Right lobe of liver (tissue), 6 donors: ENCODE data around the gene MYO5B. TPM values are rescaled to one million over a fixed set of nuclear protein-coding genes. Genes with fewer than 3 reads are reported as not detected.

ENCODE experiments used
- ATAC-seq, 4 donors: fragments of 200-7000 bp; cut with Tn5 transposase; one replicate each; pipeline ENCODE4 v1.9.1; 2020; ENCODE audit warnings: mild to moderate bottlenecking in 4 of 4, moderate library complexity in 4 of 4
- DNase-seq, 3 donors: peaks; one replicate each; pipeline ENCODE4 v3.0.0-alpha.2; 2020
- H3K27ac ChIP-seq, 3 donors: fragments of 200-600 bp; one replicate each; pipeline ENCODE4 v1.8.0; 2022
- H3K27me3 ChIP-seq, 2 donors: fragments of 200-600 bp; one replicate each; pipeline ENCODE4 v1.8.0; 2022
- H3K36me3 ChIP-seq, 4 donors: fragments of 200-600 bp; sonication (generic) in 1 of 4; one replicate each; pipeline versions ENCODE4 v1.5.1 to v1.8.0; 2017 to 2022; ENCODE audit warnings: control low read depth in 1 of 4
- H3K4me1 ChIP-seq, 4 donors: fragments of 200-600 bp; sonication (generic) in 1 of 4; one replicate each; pipeline versions ENCODE4 v1.5.1 to v1.8.0; 2017 to 2022; ENCODE audit warnings: control low read depth in 1 of 4
- H3K4me3 ChIP-seq, 3 donors: fragments of 200-600 bp; one replicate each; pipeline ENCODE4 v1.8.0; 2022
- H3K9me3 ChIP-seq, 4 donors: fragments of 200-600 bp; sonication (generic) in 1 of 4; one replicate each; pipeline versions ENCODE4 v1.5.1 to v1.8.0; 2017 to 2022; ENCODE audit warnings: control low read depth in 1 of 4
- POLR2A ChIP-seq: fragments of 450-650 bp; IDR thresholded peaks from one replicate; pipeline ENCODE4 v1.6.1; 2017; ENCODE audit warnings: antibody characterized with exemption, mild to moderate bottlenecking
- WGBS: methylation state at CpG from one replicate; pipeline ENCODE4 v1.1.6; 2018; ENCODE audit warnings: low coverage, low lambda C conversion rate; ENCODE audit not compliant: insufficient coverage; ENCODE audit errors: missing lambda C conversion rate; 5-methylcytosine and 5-hydroxymethylcytosine counted together
- intact Hi-C, 2 donors: fragments of 100-400 bp; cut with DNase I; formaldehyde crosslinking; loops; one replicate each; pipeline versions ENCODE4 v1.11.2 to v1.14.1; 2022
- total RNA-seq, 6 experiments: library from RNA; depleted of rRNA in 2 of 6; stranded (reverse); fragments of >200 nt in 2 of 6; fragmentation: NEBNext Ultra II Directional in 3 of 6; extraction: Animal tissue kit (Norgen Biotek cat#: 25700) in 3 of 6; gene quantifications; one replicate each; pipeline versions ENCODE4 v1.1.0 to v1.2.4, GENCODE V29; 2016 to 2023
- TF ChIP-seq, protein P1 (sequence below), 4 donors: fragments of 200-600 bp in 3 of 4; fragments of 450-650 bp in 1 of 4; IDR thresholded peaks; one replicate each; pipeline versions ENCODE4 v1.5.1 to v1.8.0; 2016 to 2022; ENCODE audit warnings: antibody characterized with exemption in 4 of 4, mild to moderate bottlenecking in 2 of 4
- donor health status: DM: no; HTN: yes; CAD: no.
- donor health status: DM: no; HTN: no; CAD: no.
- donor health status: DM: no; HTN: no; CAD: no.
- donor health status: DM: no; HTN: yes; CAD: no.
- donor health status: DM: no; HTN: yes; CAD: no.

MYO5B gene
- total RNA-seq, 6 experiments from 2014 or later: 13.4 to 25.1 (median 16.6) TPM

DNA sequence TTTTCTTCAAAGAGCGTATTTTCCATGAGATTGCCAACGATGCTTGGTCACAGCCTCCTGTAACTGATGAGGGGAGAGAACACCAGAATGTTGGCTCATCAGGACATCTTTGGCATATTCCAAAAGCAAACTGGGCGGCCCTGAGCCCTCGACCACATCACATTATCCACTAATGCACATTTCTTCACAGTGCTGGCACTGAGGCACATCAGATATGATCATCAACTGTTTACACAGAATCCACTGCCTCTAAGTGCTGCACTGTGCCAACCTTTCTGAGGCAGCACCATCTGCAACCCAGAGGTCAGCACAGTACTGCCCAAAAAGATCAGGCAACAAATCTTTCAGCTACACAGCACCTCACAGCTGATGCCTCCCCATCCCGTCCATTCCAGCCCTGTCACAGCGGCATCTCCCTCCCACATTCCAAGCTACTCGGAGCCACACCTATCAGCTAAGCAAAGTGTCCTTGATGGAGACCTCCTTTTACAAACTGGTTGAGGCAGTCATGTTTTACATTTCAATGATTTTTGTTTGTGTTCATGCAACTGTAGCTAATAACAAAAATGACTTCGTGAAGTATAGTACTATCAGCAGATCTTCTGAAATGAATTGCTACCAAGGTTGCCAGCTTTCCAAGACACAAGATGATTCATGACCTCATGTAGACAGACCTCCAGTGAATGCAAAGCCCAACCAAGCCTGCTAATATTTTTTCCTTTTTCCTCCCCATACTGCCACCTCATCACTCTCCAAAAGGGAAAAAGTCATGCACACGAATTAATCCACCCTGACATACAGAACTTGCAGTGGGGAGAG is 32.3 kb downstream of the MYO5B start:
- Histone ChIP-seq H3K27me3 (no peaks in the 10 kb centered on the region), H3K36me3 (no peaks in the 10 kb centered on the region), H3K4me3 (no peak overlapping the region), H3K9me3 (no peaks in the 10 kb centered on the region), H3K27ac (no peak overlapping the region), H3K4me1 (no peaks in the 10 kb centered on the region)
- no peak for TF ChIP-seq POLR2A
- TF ChIP-seq, protein P1, sequence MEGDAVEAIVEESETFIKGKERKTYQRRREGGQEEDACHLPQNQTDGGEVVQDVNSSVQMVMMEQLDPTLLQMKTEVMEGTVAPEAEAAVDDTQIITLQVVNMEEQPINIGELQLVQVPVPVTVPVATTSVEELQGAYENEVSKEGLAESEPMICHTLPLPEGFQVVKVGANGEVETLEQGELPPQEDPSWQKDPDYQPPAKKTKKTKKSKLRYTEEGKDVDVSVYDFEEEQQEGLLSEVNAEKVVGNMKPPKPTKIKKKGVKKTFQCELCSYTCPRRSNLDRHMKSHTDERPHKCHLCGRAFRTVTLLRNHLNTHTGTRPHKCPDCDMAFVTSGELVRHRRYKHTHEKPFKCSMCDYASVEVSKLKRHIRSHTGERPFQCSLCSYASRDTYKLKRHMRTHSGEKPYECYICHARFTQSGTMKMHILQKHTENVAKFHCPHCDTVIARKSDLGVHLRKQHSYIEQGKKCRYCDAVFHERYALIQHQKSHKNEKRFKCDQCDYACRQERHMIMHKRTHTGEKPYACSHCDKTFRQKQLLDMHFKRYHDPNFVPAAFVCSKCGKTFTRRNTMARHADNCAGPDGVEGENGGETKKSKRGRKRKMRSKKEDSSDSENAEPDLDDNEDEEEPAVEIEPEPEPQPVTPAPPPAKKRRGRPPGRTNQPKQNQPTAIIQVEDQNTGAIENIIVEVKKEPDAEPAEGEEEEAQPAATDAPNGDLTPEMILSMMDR (IDR thresholded peaks at IDR 0.05): no peak
- 65% methylated on average over 7 of the region's 9 CpGs for WGBS
- intact Hi-C loops: no loop called here
- DNase-seq (no peak), ATAC-seq (peak in 3 of 4 donors; percentile 12 to 45 (median 30))

DNA sequence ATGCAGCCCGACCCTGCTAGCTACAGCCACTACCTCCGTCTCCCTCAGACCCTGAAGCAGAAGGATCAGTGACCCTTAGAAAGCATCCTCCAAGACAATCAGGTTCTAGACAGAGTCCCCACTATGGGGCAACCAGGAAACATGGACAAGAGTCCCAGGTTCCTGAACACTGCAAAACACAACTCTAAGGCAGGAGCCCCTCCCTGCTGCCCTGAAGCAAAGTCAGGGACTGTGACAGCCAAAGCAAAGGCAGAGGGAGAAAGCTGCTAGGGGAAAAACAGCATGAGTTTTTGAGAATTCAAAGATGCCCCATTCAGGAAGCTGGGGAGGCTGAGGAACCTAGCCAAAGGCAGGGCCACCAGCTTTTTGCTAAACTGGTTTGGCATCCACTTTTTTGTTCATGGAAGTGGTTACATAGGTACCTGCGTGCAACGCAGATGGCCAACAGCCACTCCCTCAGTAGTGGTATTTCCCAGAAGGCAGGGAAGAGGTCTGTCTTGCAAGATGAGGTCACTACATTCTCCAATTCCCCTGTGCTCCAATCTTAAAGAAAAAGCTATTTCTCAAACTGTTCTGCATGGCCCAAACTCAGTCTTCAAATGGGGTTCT is 33.2 kb downstream of the MYO5B start:
- no peaks in the 10 kb centered on the region for H3K4me1 ChIP-seq
- intact Hi-C loops: no loop called here
- WGBS: 50% methylated on average over 1 of the region's 4 CpGs
- no peaks in the 10 kb centered on the region for H3K27me3 ChIP-seq
- no peaks in the 10 kb centered on the region for H3K9me3 ChIP-seq
- H3K4me3 ChIP-seq: no peak overlapping the region
- no peak for DNase-seq
- no peak overlapping the region for H3K27ac ChIP-seq
- no peak for ATAC-seq
- TF ChIP-seq, protein P1 (IDR thresholded peaks at IDR 0.05): no peak
- TF ChIP-seq POLR2A: no peak
- H3K36me3 ChIP-seq: no peaks in the 10 kb centered on the region

DNA sequence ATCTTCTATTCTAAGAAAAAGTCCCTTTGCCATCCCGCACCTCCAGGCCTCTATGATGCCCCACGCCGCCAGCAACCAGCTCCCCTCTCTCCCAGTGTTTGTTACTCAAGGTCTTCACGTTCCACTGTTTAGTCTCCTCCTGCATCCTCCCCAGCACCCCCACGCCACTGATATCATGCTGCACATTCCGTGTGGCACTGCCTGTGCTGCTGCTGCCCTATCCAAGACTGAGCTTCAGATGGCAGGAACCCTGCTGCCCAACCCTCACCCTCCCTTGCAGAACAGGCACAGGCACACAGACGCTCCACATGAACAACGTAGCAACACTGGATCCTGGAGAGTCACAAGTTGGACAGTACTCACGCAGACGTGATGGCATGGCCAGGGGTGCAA is 35.3 kb downstream of the MYO5B start:
- H3K27ac ChIP-seq: no peak overlapping the region
- TF ChIP-seq, protein P1 (IDR thresholded peaks at IDR 0.05): no peak
- TF ChIP-seq POLR2A: no peak
- WGBS: 90% methylated on average over 7 of the region's 10 CpGs
- no peak for ATAC-seq
- intact Hi-C loops: no loop called here
- H3K9me3 ChIP-seq: no peaks in the 10 kb centered on the region
- H3K4me3 ChIP-seq: no peak overlapping the region
- no peaks in the 10 kb centered on the region for H3K27me3 ChIP-seq
- H3K4me1 ChIP-seq: peaks cover 0 to 5% (median 2%) of the 10 kb centered on the region in 4 donors
- no peak for DNase-seq
- no peaks in the 10 kb centered on the region for H3K36me3 ChIP-seq

DNA sequence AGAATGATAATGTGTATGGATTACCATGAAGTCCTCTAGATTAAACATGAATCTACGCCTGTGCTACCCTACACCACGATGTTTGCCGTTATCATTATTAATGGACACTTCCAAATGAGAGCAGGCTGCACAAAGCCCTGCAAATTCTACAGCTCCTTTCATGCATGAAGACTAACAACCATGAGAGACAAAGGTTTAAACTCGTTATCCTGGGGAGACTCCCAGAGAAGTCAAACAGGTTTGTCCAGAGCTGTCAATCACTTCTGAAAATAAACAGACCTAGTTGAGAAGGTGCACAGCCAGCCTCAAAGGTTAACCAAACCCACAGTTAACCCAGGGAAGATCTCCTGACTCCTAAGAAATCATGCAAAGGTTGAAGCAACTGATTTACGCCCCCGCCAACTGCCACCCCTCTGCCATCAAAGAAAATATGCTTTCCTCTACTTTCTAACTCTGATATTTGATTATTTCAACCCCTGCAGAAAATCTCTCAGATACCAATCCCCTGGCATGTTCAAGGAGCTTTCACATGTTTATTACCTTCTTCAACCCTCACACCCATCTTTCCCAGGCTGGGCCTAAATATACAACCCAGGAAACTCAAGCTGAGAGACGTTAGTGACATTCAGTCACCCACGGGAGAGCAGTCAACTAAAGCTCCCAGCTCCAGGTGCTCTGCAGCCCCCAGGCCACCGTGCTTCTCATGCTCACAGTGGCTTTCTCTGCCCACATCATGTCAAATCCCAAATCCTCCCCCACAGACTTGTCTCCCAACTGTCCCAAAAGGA is 35.9 kb downstream of the MYO5B start:
- no peaks in the 10 kb centered on the region for H3K36me3 ChIP-seq
- ATAC-seq (no peak), DNase-seq (no peak)
- H3K9me3 ChIP-seq: no peaks in the 10 kb centered on the region
- TF ChIP-seq, protein P1 (IDR thresholded peaks at IDR 0.05): no peak
- TF ChIP-seq POLR2A: no peak
- H3K4me3 ChIP-seq: no peak overlapping the region
- 80% methylated on average over 7 of the region's 9 CpGs for WGBS
- H3K27ac ChIP-seq: no peak overlapping the region
- intact Hi-C loops: no loop called here
- H3K27me3 ChIP-seq: no peaks in the 10 kb centered on the region
- peaks cover 0 to 10% (median 4%) of the 10 kb centered on the region in 4 donors for H3K4me1 ChIP-seq
